GM21447 (cell line): ENCODE measurements around the gene CCSER2.
"Not testable (repeated sequence)": the region's sequence is repeated elsewhere in the genome, so short reads cannot be mapped to it uniquely, and the experiment has no call there.

Experiments
- ATAC-seq: cut with Tn5 transposase; IDR thresholded peaks from one replicate; pipeline ENCODE4 v1.9.1; 2021; ENCODE audit not compliant: unreplicated experiment

The CCSER2 gene

DNA sequence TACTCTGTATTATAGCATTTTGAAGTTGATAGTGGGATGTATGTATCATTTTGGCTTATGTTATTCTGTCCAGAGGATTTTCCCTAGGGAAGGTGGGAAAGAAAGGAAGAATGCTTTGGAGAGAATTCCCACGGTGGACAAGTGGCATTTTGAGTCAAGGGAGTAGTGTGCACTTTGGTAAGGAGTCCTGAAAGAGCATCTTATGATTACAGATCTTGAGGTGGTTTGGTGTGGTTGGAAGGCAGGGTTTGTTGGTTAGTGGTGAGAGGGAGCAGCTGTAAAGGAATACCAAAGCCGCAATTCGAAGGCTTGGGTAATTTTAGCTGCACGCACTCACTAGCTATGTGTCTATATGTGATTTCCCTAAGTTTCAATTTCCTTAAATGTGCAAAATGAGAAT, 16.1 kb downstream of the CCSER2 start:
- no peak for ATAC-seq

DNA sequence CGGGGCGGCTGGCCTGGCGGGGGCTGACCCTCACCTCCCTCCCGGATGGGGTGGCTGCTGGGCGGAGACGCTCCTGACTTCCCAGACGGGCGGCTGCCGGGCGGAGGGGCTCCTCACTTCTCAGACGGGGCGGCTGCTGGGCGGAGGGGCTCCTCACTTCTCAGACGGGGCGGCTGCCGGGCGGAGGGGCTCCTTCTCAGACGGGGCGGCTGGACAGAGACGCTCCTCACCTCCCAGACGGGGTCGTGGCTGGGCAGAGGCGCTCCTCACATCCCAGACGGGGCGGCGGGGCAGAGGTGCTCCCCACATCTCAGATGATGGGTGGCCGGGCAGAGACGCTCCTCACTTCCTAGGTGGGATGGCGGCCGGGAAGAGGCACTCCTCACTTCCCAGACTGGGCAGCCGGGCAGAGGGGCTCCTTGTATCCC, 19.2 kb downstream of the CCSER2 start:
- ATAC-seq, result not testable (repeated sequence)

DNA sequence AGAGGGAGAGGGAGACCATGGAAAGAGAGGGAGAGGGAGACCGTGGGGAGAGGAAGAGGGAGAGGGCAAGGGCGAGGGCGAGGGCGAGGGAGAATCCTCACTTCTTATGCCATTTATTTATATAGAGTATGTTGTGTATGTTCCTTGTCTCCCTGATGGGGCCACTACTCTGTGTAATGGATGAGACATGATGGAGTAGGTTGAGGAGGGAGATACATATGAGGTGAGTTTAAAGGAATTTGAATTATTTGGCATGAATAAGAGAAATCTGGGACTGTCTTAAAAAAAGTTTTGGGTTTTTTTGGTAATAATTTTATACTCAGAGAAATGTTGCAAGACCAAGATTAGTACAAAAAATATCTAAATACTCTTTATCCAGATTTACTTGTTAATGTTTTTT, 20.1 kb downstream of the CCSER2 start:
- no peak for ATAC-seq

DNA sequence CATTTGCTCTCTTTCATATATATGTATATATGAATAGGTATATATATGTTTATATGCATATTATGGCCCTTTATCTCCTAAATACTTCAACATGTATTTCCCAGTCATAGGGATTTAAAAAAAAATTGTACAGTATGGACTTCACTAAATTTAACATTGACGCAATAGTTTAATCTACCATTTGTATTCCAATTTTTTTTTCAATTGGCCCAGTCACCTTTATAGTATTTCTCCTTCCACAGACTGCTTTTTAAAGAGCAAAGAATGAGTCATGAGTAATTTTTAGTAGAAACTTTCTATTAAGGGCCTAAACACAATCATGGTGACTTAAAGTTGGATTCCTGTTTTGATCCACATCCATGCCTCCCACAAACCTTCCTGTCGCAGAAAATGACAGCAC, 20.5 kb downstream of the CCSER2 start:
- no peak for ATAC-seq

DNA sequence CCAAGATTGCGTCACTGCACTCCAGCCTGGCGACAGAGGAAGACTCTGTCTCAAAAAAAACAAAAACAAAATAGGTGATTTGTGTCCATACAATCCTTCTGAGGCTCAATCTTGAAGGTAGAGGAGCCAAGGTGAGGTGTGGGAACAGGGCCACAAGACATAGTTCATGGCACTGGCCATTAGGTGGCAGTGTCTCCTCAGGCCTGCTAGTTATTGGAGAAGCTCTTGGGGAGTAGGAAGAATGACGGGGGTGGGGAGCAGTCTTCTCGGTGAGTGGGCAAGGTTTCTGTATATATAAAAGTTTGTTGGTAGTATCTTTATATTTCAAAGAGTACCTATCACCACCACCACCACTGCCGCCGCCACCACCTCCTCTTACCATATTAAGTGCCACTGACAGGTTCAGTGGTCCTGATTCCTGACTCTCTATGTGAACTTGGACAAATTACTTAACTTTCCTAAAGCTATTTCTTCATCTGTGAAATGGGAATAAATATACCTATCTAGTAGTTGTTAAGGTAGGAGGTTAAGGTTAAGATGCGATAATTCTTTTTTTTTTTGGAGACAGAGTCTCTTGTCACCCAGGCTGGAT, 24.0 kb downstream of the CCSER2 start:
- ATAC-seq, result peak; percentile 97

DNA sequence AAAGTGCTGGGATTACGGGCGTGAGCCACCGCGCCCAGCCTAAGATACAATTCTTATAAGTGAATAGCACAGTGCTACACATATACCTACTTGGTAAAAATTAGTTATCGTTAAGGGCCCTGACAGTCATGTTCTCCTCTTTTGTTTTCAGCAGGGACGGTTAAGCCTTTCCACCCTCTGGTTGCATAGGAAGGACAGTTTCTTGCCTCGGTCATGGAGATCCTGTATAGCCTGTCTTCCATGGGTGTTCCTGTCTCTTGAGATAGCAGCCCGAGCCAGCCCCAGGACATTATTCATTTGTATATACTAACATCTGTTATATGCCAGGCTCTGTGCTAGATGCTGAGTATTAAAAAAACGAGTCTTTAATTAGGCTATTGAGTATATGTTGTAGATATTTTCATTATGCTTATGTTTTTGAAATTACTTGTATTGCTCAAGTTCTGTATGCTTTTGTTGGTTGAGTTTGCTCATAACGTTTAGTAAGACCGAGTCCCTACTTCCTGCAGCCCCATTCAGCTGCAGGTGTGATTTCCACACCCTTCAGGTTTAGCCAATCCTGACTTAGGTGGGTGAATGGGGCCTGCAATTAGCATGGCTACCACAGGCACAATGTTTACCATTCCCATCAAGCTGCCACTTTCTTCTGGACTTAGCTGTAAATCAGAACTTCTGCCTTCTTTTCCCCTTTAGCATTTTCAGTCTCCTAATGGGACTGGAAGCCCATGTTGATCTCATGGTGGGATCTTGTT, 24.8 kb downstream of the CCSER2 start:
- ATAC-seq, result no peak

DNA sequence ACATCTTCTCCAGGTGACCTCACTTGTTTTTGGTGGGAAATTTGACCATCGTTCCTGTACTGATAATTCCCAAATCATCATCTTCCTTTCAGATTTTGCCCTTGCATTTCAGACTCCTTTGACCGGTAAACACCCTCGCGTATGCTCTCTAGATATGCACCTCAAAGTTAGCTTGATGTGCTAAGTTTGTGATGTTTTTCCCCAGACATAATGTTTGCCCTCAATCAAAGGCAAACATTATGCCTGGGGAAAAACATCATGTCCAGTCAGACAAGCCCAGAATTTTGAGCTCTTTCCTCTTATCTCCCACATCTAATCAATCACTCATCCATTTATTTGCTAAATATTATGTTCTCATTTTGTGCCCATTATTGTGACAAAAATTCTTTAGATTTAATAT, 26.2 kb downstream of the CCSER2 start:
- ATAC-seq, result no peak

DNA sequence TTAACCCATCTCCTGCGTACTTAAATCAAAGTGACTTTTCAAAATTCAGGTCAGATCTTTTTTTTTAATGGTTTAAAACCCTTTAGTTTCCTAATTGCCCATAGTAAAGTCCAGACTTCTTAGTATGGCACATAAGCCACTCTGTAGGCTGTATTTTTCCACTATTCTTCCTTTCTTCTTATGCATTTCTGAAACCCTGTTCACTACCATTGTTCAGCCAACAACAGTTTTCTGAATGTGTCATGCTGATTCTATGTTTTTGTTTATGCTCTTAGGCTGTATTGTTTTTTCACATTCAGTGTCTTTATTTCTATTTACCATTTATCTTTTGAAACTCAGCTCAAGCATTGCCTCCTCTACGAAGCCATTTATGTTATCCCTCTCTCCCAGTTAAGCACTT, 26.7 kb downstream of the CCSER2 start:
- ATAC-seq, result no peak

DNA sequence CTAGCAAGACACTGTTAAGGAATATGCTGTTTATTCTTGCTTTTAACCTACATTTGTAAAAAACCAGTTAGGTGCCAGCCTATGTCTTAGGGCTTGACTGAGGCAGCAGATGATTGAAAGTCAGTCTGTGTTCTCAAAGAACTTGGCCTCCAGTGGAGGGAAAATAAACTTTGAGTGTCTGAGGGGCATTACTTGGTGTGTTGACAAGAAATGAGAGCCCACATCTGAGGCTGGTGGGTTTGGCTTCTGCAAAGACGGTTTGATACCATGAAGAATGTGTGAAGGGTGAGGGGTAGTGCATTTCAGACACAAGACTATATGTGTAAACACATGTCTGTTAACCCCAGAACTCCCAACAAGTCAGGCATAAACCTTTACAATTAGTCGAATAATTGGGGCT, 28.5 kb downstream of the CCSER2 start:
- no peak for ATAC-seq

DNA sequence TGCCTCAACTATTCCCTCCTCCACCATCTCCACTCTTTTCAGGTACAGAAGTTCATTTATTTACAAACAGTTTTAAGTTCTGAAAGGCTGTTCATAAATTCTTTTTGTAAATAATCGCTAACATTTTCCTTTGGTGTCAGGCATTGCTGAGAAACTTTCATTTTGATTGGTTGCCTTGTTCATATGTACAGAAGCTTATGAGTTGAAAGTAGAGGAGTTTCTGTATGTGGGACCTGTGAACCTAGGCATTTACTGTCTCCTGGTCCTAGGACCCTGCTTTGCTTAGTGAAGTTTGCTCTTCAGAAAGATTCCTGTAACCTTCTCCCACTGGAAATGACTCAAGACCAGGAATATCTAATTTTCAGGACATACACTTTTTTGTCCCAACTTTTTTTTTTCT, 30.4 kb downstream of the CCSER2 start:
- no peak for ATAC-seq

DNA sequence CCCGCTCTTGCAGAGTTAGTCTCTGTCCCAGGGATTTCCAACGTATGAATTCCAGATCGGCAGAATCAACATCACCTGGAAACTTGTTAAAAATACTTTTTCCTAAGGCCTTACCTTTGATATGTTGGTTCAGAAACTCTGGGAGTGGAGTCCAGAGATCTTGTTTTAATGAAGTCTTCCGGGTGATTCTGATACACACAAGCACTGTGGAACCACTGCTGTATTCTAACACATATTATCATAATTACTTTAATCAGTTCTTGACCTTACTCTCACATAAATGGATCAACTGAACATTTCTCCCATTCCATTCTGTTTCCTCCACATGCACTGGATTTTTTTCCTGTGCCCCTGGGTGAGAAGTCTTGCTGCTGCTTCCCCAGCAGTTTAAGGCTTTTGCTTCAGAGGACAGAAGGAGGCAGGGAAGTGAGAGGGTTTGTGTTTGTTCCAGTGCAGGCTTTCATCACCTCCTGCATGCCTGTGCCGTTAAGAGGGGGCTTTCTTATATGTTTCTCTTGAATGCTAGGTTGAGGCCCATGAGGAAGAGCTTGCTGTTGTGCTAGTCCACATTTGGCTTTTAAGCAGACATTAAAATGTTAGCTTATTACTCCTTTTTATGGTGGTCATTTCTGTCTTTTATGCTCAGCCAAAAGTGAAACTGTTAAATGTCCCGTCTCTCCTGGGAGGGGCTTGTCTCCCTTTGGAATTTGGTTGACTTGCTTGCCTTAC, 32.4 kb downstream of the CCSER2 start:
- ATAC-seq, result no peak

DNA sequence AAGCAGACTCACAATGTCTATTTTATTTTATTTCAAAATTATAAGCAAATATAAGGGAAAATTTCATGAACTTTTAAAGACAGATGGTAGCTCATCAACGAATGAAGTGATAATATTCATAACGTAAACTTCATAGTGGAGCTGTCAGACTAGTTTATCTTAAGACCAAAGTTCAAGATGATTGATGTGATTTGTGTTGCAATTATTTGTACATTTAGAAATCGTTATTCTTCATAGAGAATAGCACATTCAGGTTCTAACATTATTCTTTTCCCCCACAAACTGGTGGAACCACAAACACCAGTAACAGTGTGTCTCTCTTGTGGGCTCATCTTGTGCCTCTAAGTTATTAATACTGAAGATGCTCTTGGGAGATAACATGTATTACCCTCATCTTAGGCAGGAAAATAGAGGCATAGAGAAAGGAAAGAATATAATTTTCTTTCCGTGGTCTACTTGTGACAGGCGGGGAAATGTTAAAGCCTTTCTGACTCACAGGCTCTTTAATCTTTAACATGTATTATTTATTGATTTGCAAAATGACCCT, 37.0 kb downstream of the CCSER2 start:
- ATAC-seq, result no peak

DNA sequence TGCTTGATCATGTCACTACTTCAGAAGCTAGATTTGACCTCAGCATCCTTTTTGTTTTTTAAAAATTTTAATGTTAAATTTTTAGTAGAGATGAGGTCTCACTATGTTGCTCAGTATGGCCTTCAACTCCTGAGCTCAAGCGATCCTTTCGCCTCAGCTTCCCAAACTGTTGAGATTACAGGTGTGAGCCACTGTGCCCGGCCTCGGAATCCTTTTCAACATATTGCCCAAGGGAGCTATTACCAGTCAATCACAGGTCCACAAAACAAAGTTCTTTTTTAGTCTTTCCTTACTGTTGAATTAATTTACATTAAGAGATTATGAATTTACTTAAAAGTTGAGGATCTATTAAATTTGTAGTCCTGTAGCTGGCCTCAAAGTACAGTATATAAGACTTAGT, 37.7 kb downstream of the CCSER2 start:
- ATAC-seq, result no peak

DNA sequence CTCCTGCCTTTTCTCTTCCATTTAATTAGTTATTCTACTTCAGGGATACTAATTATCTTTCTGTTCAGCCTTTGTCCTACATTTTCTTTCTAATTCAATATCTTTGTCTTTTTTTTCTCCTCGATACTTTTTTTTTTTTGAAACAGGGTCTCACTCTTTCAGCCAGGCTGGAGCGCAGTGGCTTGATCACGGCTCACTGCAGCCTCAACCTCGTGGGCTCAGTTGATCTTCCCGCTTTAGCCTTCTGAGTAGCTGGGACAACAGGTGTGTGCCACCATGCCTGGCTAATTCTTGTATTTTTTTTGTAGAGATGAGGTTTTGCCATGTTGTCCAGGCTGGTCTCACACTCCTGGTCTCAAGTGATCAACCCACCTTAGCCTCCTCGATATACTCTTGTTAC, 38.9 kb downstream of the CCSER2 start:
- no peak for ATAC-seq

DNA sequence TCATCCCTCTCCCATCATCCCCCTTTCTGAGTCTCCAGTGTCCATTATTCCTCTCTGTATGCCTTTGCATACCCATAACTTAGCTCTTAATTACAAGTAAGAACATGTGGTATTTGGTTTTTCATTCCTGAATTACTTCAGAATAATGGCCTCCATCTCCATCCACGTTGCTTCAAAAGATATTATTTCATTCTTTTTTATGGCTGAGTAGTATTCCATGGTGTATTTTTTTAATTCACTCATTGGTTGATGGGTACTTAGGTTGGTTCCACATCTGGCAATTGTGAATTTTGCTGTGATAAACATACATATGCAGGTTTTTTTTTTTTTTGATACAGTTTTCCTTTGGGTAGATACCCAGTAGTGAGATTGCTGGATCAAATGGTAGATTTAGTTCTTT, 40.4 kb downstream of the CCSER2 start:
- ATAC-seq, result no peak

DNA sequence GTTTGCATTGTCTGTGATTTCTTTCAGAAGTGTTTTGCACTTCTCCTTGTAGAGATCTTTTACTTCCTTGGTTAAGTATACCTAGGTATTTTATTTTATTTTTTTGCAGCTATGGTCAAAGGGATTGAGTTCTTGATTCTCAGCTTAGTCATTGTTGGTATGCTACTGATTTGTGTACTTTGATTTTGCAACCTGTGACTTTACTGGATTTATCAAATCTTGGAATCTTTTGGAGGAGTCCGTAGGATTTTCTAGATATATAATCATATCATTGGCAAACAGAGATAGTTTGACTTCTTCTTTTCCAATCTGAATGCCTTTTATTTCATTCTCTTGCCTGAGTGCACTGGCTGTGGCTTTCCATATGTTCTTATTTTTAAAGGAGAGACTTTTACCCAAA, 41.9 kb downstream of the CCSER2 start:
- ATAC-seq, result no peak

DNA sequence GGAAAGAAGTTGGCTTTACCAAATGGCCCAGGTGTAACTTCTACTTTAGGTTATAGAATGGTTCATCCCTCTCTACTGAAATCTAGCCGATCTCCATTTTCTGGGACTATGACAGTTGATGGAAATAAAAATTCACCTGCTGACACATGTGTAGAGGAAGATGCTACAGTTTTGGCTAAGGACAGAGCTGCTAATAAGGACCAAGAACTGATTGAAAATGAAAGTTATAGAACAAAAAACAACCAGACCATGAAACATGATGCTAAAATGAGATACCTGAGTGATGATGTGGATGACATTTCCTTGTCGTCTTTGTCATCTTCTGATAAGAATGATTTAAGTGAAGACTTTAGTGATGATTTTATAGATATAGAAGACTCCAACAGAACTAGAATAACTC, 43.6 kb downstream of the CCSER2 start:
- no peak for ATAC-seq

DNA sequence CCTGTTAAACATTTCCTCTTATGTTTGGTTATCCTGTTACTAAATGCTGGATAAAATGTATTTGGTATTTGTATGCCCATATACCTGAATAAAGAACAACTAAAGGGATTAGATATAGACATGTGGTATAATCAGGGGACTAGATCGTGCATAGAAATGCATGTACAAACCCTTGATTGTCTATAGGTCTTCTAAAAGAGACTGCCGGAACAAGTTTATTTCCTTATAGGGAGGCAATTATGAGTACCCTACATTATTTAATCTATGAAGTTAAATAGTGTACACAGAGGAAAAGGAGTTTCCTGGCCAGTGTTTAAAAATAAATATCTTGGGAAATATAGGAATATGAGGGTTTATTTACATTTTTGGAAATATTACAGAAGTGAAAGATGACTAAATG, 44.6 kb downstream of the CCSER2 start:
- no peak for ATAC-seq

DNA sequence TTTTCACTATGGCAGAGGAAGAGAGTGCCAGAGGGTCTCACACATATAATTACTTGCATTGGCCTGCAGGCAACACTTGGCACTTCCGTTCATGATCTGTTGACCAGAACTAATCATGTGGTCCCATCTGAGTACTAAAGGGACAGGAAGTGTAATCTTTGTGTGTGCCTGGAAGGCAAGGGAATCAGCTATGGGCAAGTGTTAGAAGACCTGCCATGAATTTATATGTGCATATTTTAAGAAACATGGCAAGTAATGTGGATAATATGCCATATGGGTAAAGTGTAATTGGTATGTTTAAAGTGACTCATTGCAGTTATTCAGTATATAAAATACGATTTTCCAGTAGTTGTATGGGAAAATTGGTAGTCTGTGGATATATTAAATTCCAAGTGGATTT, 46.1 kb downstream of the CCSER2 start:
- no peak for ATAC-seq

DNA sequence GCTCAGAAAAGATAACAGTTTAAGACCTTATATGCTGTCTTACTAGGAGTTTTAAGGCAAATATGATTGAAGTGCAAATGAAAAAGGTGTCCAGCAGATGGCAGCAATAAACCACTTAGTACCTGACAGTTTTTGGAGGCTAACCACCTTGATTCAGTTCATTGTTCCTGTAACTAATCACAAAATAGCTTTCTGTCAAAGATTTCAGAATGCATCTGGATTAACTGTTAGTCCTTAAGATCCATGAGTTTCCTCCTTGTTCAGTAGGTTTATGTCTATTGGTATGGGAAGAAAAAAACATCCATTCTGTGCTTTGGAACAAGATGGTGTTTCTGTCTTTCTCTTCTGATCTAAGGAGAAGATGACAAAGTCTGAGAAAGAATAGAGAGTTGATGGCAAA, 46.6 kb downstream of the CCSER2 start:
- no peak for ATAC-seq

DNA sequence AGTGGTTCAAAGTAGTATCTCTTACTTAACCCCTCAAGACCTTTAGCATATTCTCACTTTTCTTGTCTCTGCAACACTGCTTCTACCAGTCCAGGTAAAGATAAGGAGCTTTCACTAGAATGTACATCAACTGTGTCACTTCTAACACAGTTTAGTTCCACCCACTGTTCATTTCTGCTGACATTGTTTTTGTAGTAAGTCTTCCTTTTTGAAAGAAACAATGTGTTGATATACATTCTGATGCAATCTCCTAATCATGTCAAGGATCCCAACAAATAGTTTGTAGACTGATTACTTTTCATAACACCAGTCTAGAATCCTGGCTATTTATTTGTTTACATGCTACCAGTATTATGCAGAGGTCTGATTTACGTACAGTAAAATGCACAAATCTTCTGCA, 47.5 kb downstream of the CCSER2 start:
- ATAC-seq, result no peak

DNA sequence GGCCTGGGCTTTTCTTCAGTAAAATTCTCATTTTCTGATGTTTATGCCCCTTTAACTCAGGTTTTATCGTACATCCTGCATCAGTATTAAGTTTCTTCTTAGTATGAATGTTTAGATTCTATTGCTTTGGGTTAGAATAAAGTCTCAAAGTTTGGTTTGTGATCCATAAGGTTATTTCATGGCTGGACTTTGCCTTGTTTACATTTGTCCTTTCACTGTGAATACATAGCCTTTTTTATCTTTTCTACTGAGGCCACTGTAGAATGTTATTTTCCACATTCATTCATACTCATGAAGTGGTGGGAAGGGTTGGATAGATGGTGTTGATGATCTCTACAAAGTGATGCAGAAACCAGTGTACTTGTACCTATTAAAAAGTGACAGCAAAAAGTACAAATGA, 59.8 kb downstream of the CCSER2 start:
- ATAC-seq, result no peak
